Thoracic aorta (tissue), 2 donors: ENCODE data around the gene SPATA31C1. TPM values are rescaled to one million over a fixed set of nuclear protein-coding genes. Genes with fewer than 3 reads are reported as not detected.

Experiments used
- ATAC-seq: fragments of 150-250 bp; one replicate; pipeline ENCODE4 v1.8.0; 2017; ENCODE audit warnings: low read depth; ENCODE audit not compliant: insufficient number of reproducible peaks, low FRiP score
- DNase-seq: peaks from one replicate; pipeline ENCODE4 v3.0.0-alpha.2; 2020; ENCODE audit warnings: low spot score
- H3K27ac ChIP-seq, 2 donors: fragments of 200-600 bp; sonication (generic); 1 replicate in 1 of 2; 2 replicates in 1 of 2; pipeline ENCODE4 v1.5.1; 2016; ENCODE audit warnings: mild to moderate bottlenecking in 2 of 2, moderate library complexity in 2 of 2
- H3K27me3 ChIP-seq: fragments of 200-600 bp; sonication (generic); replicated peaks from 2 replicates; pipeline ENCODE4 v1.6.0; 2016; ENCODE audit warnings: mild to moderate bottlenecking; ENCODE audit not compliant: insufficient read depth
- H3K36me3 ChIP-seq: fragments of 200-600 bp; sonication (generic); one replicate; pipeline ENCODE4 v1.5.1; 2016
- H3K4me1 ChIP-seq, 2 donors: fragments of 200-600 bp; sonication (generic); 1 replicate in 1 of 2; 2 replicates in 1 of 2; pipeline versions ENCODE4 v1.5.1 to v1.6.0; 2016; ENCODE audit warnings: low read depth in 2 of 2, mild to moderate bottlenecking in 1 of 2; ENCODE audit not compliant: control insufficient read depth in 1 of 2
- H3K4me3 ChIP-seq: fragments of 200-600 bp; sonication (generic); 2 replicates; pipeline ENCODE4 v1.5.1; 2016; ENCODE audit warnings: mild to moderate bottlenecking
- H3K9me3 ChIP-seq: fragments of 200-600 bp; sonication (generic); 2 replicates; pipeline ENCODE4 v1.5.1; 2016
- CTCF ChIP-seq: fragments of 200-600 bp; sonication (generic); IDR thresholded peaks from one replicate; pipeline ENCODE4 v1.5.1; 2019; ENCODE audit warnings: antibody characterized with exemption
- total RNA-seq, 2 donors: library from RNA; depleted of rRNA; stranded (reverse); fragments of >200 nt; gene quantifications; one replicate each; pipeline versions ENCODE4 v1.1.0 to v1.2.3, GENCODE V29; 2016

Gene SPATA31C1
- total RNA-seq, 2 donors from 2014 or later = not detected

GRCh38 chr9:87883990-87884389, 33.8 kb upstream of the SPATA31C1 start:
- Histone ChIP-seq H3K9me3 (no peaks in the 10 kb centered on the region), H3K4me3 (no peak overlapping the region), H3K27ac (no peak overlapping the region), H3K4me1 (no peaks in the 10 kb centered on the region), H3K36me3 (no peaks in the 10 kb centered on the region), H3K27me3 (no peaks in the 10 kb centered on the region)
- TF ChIP-seq CTCF = no peak
- DNase-seq = no peak
- no peak for ATAC-seq

GRCh38 chr9:87884578-87885459, 32.9 kb upstream of the SPATA31C1 start:
- Histone ChIP-seq H3K27ac (no peak overlapping the region), H3K4me1 (no peaks in the 10 kb centered on the region), H3K36me3 (no peaks in the 10 kb centered on the region), H3K9me3 (no peaks in the 10 kb centered on the region), H3K27me3 (no peaks in the 10 kb centered on the region), H3K4me3 (no peak overlapping the region)
- ATAC-seq (no peak), DNase-seq (no peak)
- TF ChIP-seq CTCF = no peak

GRCh38 chr9:87885484-87886189, 32.1 kb upstream of the SPATA31C1 start:
- Histone ChIP-seq H3K27ac (no peak overlapping the region), H3K9me3 (no peaks in the 10 kb centered on the region), H3K4me1 (no peaks in the 10 kb centered on the region), H3K4me3 (no peak overlapping the region), H3K27me3 (no peaks in the 10 kb centered on the region), H3K36me3 (no peaks in the 10 kb centered on the region)
- ATAC-seq = no peak
- no peak for DNase-seq
- no peak for TF ChIP-seq CTCF

- H3K27ac ChIP-seq = no peak overlapping the region
- H3K36me3 ChIP-seq = no peaks in the 10 kb centered on the region
- no peaks in the 10 kb centered on the region for H3K4me1 ChIP-seq
- DNase-seq (no peak), ATAC-seq (no peak)
- no peaks in the 10 kb centered on the region for H3K27me3 ChIP-seq
- H3K4me3 ChIP-seq = no peak overlapping the region
- H3K9me3 ChIP-seq = no peaks in the 10 kb centered on the region
- no peak for TF ChIP-seq CTCF
Observed at GRCh38 chr9:87886210-87886932, 31.4 kb upstream of the SPATA31C1 start.
